ENCODE results near the gene POLE.

- TF ChIP-seq, protein P1, sequence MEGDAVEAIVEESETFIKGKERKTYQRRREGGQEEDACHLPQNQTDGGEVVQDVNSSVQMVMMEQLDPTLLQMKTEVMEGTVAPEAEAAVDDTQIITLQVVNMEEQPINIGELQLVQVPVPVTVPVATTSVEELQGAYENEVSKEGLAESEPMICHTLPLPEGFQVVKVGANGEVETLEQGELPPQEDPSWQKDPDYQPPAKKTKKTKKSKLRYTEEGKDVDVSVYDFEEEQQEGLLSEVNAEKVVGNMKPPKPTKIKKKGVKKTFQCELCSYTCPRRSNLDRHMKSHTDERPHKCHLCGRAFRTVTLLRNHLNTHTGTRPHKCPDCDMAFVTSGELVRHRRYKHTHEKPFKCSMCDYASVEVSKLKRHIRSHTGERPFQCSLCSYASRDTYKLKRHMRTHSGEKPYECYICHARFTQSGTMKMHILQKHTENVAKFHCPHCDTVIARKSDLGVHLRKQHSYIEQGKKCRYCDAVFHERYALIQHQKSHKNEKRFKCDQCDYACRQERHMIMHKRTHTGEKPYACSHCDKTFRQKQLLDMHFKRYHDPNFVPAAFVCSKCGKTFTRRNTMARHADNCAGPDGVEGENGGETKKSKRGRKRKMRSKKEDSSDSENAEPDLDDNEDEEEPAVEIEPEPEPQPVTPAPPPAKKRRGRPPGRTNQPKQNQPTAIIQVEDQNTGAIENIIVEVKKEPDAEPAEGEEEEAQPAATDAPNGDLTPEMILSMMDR (conservative IDR thresholded peaks at IDR 0.05) = no peak
- TF ChIP-seq EZH2 (IDR thresholded peaks at IDR 0.05; ENCODE audit: low read depth) = no peak
These were observed 85.8 kb downstream of the POLE start for GRCh38 chr12:132601171-132601883.
